Mesenchymal stem cell (in vitro differentiated cells and primary cell): ENCODE results near the gene SNX30.

Experiments
- DNase-seq: peaks from one replicate; pipeline ENCODE4 v3.0.0-alpha.2; 2013
- H2AFZ ChIP-seq: one replicate; pipeline ENCODE4 v1.6.1; 2013; ENCODE audit warnings: low read depth, mild to moderate bottlenecking, control low read depth, inconsistent platforms, low read length, moderate library complexity
- H2AK5ac ChIP-seq: 2 replicates; pipeline ENCODE4 v1.6.1; 2013; ENCODE audit warnings: low read length, moderate library complexity, mild to moderate bottlenecking, inconsistent platforms; ENCODE audit not compliant: severe bottlenecking
- H2BK120ac ChIP-seq: one replicate; pipeline ENCODE4 v1.6.1; 2013; ENCODE audit warnings: low read depth, mild to moderate bottlenecking, inconsistent platforms, low read length, moderate library complexity
- H2BK12ac ChIP-seq, 2 experiments: one replicate each; pipeline ENCODE4 v1.6.1; 2013; ENCODE audit warnings: inconsistent platforms in 2 of 2, low read length in 2 of 2, mild to moderate bottlenecking in 2 of 2, moderate library complexity in 2 of 2, control low read depth in 1 of 2
- H2BK15ac ChIP-seq: one replicate; pipeline ENCODE4 v1.6.1; 2013; ENCODE audit warnings: mild to moderate bottlenecking, low read depth, inconsistent platforms; ENCODE audit not compliant: poor library complexity, severe bottlenecking
- H2BK5ac ChIP-seq: 2 replicates; pipeline ENCODE4 v1.6.1; 2013; ENCODE audit warnings: low read depth, mild to moderate bottlenecking, low read length, control low read depth, inconsistent platforms; ENCODE audit not compliant: poor library complexity, severe bottlenecking
- H3K14ac ChIP-seq, 2 experiments: one replicate each; pipeline ENCODE4 v1.6.1; 2013; ENCODE audit warnings: inconsistent platforms in 2 of 2, low read length in 2 of 2, control low read depth in 1 of 2, mild to moderate bottlenecking in 1 of 2, moderate library complexity in 1 of 2
- H3K18ac ChIP-seq, 2 experiments: one replicate each; pipeline ENCODE4 v1.6.1; 2013; ENCODE audit warnings: inconsistent platforms in 2 of 2, low read length in 2 of 2, control low read depth in 1 of 2, low read depth in 1 of 2, mild to moderate bottlenecking in 1 of 2
- H3K23ac ChIP-seq, 2 experiments: one replicate each; pipeline ENCODE4 v1.6.1; 2013; ENCODE audit warnings: inconsistent platforms in 2 of 2, low read length in 2 of 2, mild to moderate bottlenecking in 2 of 2, moderate library complexity in 2 of 2, control low read depth in 1 of 2
- H3K27ac ChIP-seq: 2 replicates; pipeline ENCODE4 v1.5.1; 2013; ENCODE audit warnings: mild to moderate bottlenecking, moderate library complexity, low read length, control low read depth, inconsistent platforms; ENCODE audit not compliant: poor library complexity, severe bottlenecking
- H3K27me3 ChIP-seq, 2 experiments: 2 replicates each; pipeline versions ENCODE4 v1.6.1 to v1.7.0; 2013; ENCODE audit warnings: low read length in 2 of 2, mild to moderate bottlenecking in 2 of 2, moderate library complexity in 2 of 2, control low read depth in 1 of 2, inconsistent platforms in 1 of 2; ENCODE audit not compliant: control insufficient read depth in 1 of 2, insufficient read depth in 1 of 2
- H3K36me3 ChIP-seq, 2 experiments: 2 replicates each; pipeline versions ENCODE4 v1.6.1 to v1.7.0; 2013; ENCODE audit warnings: low read length in 2 of 2, control low read depth in 1 of 2, inconsistent platforms in 1 of 2, low read depth in 1 of 2, mild to moderate bottlenecking in 1 of 2; ENCODE audit not compliant: insufficient read depth in 2 of 2, control insufficient read depth in 1 of 2
- H3K4ac ChIP-seq, 2 experiments: one replicate each; pipeline ENCODE4 v1.6.1; 2013; ENCODE audit warnings: inconsistent platforms in 2 of 2, low read length in 2 of 2, mild to moderate bottlenecking in 2 of 2, moderate library complexity in 2 of 2, control low read depth in 1 of 2, low read depth in 1 of 2
- H3K4me1 ChIP-seq: 2 replicates; pipeline ENCODE4 v1.6.1; 2013; ENCODE audit warnings: low read depth, low read length, control low read depth; ENCODE audit not compliant: control insufficient read depth, insufficient read depth
- H3K4me2 ChIP-seq: 2 replicates; pipeline ENCODE4 v1.6.1; 2013; ENCODE audit warnings: low read length, mild to moderate bottlenecking, inconsistent platforms; ENCODE audit not compliant: poor library complexity, severe bottlenecking
- H3K4me3 ChIP-seq, 2 experiments: 2 replicates each; pipeline versions ENCODE4 v1.5.1 to v1.7.0; 2013; ENCODE audit warnings: low read length in 2 of 2, mild to moderate bottlenecking in 2 of 2, control low read depth in 1 of 2, low read depth in 1 of 2; ENCODE audit not compliant: insufficient read depth in 1 of 2
- H3K79me1 ChIP-seq: replicated peaks from 2 replicates; pipeline ENCODE4 v1.6.1; 2013; ENCODE audit warnings: mild to moderate bottlenecking, control low read depth, low read length, inconsistent platforms; ENCODE audit not compliant: poor library complexity, severe bottlenecking
- H3K9ac ChIP-seq: 2 replicates; pipeline ENCODE4 v1.7.0; 2013; ENCODE audit warnings: mild to moderate bottlenecking, low read length, moderate library complexity
- H3K9me3 ChIP-seq: 2 replicates; pipeline ENCODE4 v1.7.0; 2013; ENCODE audit warnings: mild to moderate bottlenecking, low read length; ENCODE audit not compliant: control insufficient read depth
- H4K8ac ChIP-seq: one replicate; pipeline ENCODE4 v1.6.1; 2013; ENCODE audit warnings: inconsistent platforms, mild to moderate bottlenecking, low read length, moderate library complexity
- H4K91ac ChIP-seq: one replicate; pipeline ENCODE4 v1.6.1; 2013; ENCODE audit warnings: mild to moderate bottlenecking, low read length, inconsistent platforms
- WGBS: methylation state at CpG from one replicate; pipeline ENCODE4 v1.1.7; 2013; ENCODE audit warnings: mixed read lengths; 5-methylcytosine and 5-hydroxymethylcytosine counted together

SNX30 gene

DNA sequence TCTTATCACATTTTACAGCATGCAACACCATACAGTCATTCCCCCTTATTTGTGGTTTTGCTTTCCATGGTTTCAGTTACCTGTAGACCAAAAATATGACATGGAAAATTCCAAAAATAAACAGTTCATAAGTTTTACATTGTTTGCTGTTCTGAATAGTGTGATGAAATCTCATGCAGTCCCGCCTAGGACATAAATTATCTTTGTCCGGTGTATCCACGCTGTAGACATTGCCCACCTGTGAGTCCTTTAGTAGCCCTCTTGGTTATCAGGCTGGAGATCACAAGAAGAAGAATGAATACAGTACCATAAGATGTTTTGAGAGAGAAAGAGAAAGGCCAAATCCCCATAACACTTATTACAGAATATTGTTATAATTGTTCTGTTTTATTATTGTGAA is 72.1 kb downstream of the SNX30 start:
- H2BK120ac ChIP-seq, result no peak overlapping the region
- H3K23ac ChIP-seq, result no peak overlapping the region
- H2AK5ac ChIP-seq, result no peak overlapping the region
- no peak overlapping the region for H2AFZ ChIP-seq
- no peak overlapping the region for H3K27ac ChIP-seq
- no peak overlapping the region for H3K4ac ChIP-seq
- WGBS, result 92% methylated on average over 3 of the region's 3 CpGs
- no peak for DNase-seq
- H3K14ac ChIP-seq, result no peak overlapping the region
- H3K27me3 ChIP-seq, result no peaks in the 10 kb centered on the region
- no peak overlapping the region for H2BK12ac ChIP-seq
- peaks cover 2% of the 10 kb centered on the region for H3K4me1 ChIP-seq
- no peak overlapping the region for H4K91ac ChIP-seq
- no peak overlapping the region for H3K9ac ChIP-seq
- H3K9me3 ChIP-seq, result no peaks in the 10 kb centered on the region
- H2BK15ac ChIP-seq, result no peak overlapping the region
- peaks cover 11% of the 10 kb centered on the region in 2 experiments for H3K36me3 ChIP-seq
- no peak overlapping the region for H3K4me2 ChIP-seq
- peaks cover 2% of the 10 kb centered on the region for H3K79me1 ChIP-seq
- no peak overlapping the region for H3K4me3 ChIP-seq
- H2BK5ac ChIP-seq, result no peak overlapping the region
- H3K18ac ChIP-seq, result no peak overlapping the region
- no peak overlapping the region for H4K8ac ChIP-seq

DNA sequence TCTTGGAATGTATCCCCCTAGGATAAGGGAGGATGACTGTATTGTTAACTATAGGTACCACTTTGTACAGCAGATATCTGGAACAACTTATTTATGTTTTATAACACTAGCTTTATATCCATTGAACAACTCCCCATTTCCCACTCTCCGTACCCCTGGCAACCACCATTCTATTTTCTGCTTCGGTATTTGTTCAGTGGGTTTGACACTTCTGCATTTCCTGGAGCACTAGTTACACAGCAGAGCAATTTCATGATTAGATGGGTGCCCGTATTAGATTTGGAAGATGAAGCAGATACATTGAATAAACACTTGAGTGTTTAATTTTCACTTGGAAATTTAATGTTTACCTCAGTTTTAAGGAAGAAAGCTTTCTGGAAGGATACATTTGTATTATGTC is 72.7 kb downstream of the SNX30 start:
- no peak for DNase-seq
- peaks cover 2% of the 10 kb centered on the region for H3K79me1 ChIP-seq
- H3K4me2 ChIP-seq, result no peak overlapping the region
- H3K4me1 ChIP-seq, result peaks cover 2% of the 10 kb centered on the region
- no peak overlapping the region for H3K4ac ChIP-seq
- H4K91ac ChIP-seq, result no peak overlapping the region
- no peak overlapping the region for H2AFZ ChIP-seq
- H3K14ac ChIP-seq, result no peak overlapping the region
- H3K36me3 ChIP-seq, result peaks cover 8 to 11% of the 10 kb centered on the region in 2 experiments
- H3K9me3 ChIP-seq, result no peaks in the 10 kb centered on the region
- WGBS, result 92% methylated on average over 3 of the region's 3 CpGs
- no peak overlapping the region for H2BK15ac ChIP-seq
- H3K27me3 ChIP-seq, result no peaks in the 10 kb centered on the region
- no peak overlapping the region for H2AK5ac ChIP-seq
- H3K9ac ChIP-seq, result no peak overlapping the region
- H2BK12ac ChIP-seq, result no peak overlapping the region
- H3K23ac ChIP-seq, result no peak overlapping the region
- H3K4me3 ChIP-seq, result no peak overlapping the region
- no peak overlapping the region for H3K27ac ChIP-seq
- no peak overlapping the region for H2BK120ac ChIP-seq
- H3K18ac ChIP-seq, result no peak overlapping the region
- H4K8ac ChIP-seq, result no peak overlapping the region
- no peak overlapping the region for H2BK5ac ChIP-seq

DNA sequence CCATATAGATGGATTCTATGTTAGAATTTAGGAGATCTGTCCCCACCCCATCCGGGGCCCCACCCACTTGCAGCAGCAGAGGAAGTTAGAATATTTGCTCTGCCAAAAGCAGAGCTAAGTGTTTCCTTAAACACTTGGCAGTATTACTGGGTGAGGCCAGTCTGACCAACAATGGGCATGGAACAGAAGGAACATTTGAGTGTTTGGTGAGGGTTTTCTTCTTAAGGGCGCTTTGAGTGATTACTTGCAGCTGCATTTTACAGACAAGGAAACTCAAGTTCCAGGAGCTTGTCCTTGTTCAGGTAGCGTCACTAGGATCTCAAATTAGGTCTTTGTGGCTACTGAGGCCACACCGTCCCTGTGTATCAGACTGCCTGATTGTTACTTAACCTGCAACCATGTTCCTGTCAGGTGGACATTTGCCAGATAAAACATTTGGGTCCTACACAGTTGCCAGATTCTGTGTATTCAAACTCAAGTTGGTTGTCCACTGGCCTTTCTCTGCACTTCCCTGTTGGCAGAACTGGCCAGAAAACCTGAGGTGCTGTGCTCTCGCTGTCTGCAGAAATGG is 80.8 kb downstream of the SNX30 start:
- H3K4me1 ChIP-seq, result no peaks in the 10 kb centered on the region
- 97% methylated on average over 5 of the region's 5 CpGs for WGBS
- H2AFZ ChIP-seq, result no peak overlapping the region
- H3K4ac ChIP-seq, result no peak overlapping the region
- no peak overlapping the region for H3K4me2 ChIP-seq
- DNase-seq, result no peak
- H4K91ac ChIP-seq, result no peak overlapping the region
- H3K9me3 ChIP-seq, result no peaks in the 10 kb centered on the region
- H2BK5ac ChIP-seq, result no peak overlapping the region
- H3K27me3 ChIP-seq, result no peaks in the 10 kb centered on the region
- no peak overlapping the region for H3K14ac ChIP-seq
- no peak overlapping the region for H2BK120ac ChIP-seq
- H2BK12ac ChIP-seq, result no peak overlapping the region
- no peak overlapping the region for H3K4me3 ChIP-seq
- H3K27ac ChIP-seq, result no peak overlapping the region
- no peak overlapping the region for H3K23ac ChIP-seq
- H2AK5ac ChIP-seq, result no peak overlapping the region
- H3K36me3 ChIP-seq, result peaks cover 9 to 39% of the 10 kb centered on the region in 2 experiments
- H4K8ac ChIP-seq, result no peak overlapping the region
- H2BK15ac ChIP-seq, result no peak overlapping the region
- no peak overlapping the region for H3K18ac ChIP-seq
- H3K79me1 ChIP-seq, result peaks cover 1% of the 10 kb centered on the region
- H3K9ac ChIP-seq, result no peak overlapping the region

DNA sequence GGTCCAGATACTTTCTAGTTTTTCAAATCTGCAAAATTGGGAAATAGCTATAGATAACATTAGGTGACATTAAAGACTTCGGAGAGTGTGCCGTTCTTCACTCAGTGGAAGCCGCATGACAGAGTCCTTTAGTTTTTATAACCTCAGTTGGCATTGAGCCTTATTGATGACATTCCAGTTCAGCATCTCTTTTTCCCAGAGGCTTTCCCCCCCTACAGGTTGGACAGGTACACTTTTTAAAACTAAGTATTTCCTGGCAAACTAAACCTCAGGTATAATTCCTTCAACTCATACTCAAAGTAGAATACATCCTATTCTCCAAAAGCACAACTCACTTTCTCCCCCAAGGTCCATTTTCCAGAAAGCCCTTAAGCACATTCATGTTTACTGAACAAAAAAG is 81.4 kb downstream of the SNX30 start:
- H4K8ac ChIP-seq, result no peak overlapping the region
- H3K9me3 ChIP-seq, result no peaks in the 10 kb centered on the region
- no peak overlapping the region for H3K14ac ChIP-seq
- H2AFZ ChIP-seq, result no peak overlapping the region
- H3K79me1 ChIP-seq, result peaks cover 1% of the 10 kb centered on the region
- no peak overlapping the region for H3K4me2 ChIP-seq
- peaks cover 14 to 45% of the 10 kb centered on the region in 2 experiments for H3K36me3 ChIP-seq
- H3K4ac ChIP-seq, result no peak overlapping the region
- H3K4me3 ChIP-seq, result no peak overlapping the region
- H3K23ac ChIP-seq, result no peak overlapping the region
- H2BK12ac ChIP-seq, result no peak overlapping the region
- no peak overlapping the region for H3K18ac ChIP-seq
- H2AK5ac ChIP-seq, result no peak overlapping the region
- H3K27ac ChIP-seq, result no peak overlapping the region
- no peak overlapping the region for H4K91ac ChIP-seq
- no peak overlapping the region for H2BK5ac ChIP-seq
- H2BK120ac ChIP-seq, result no peak overlapping the region
- no peaks in the 10 kb centered on the region for H3K4me1 ChIP-seq
- no peak overlapping the region for H3K9ac ChIP-seq
- whole genome bisulfite sequencing, result over 99% methylated on average over 3 of the region's 3 CpGs
- no peak overlapping the region for H2BK15ac ChIP-seq
- no peaks in the 10 kb centered on the region for H3K27me3 ChIP-seq
- no peak for DNase-seq
